Keratinocyte (primary cell): ENCODE data around the gene FTO. TPM values are rescaled to one million over a fixed set of nuclear protein-coding genes. Genes with fewer than 3 reads are reported as not detected.

Source experiments
- DNase-seq: peaks from one replicate; pipeline ENCODE4 v3.0.0-alpha.2; 2011; ENCODE audit warnings: low read depth, missing footprints, low spot score
- FAIRE-seq: peaks from 2 replicates; lab custom pipeline; 2011; peaks lifted over from hg19 to GRCh38; lab: Jason Lieb, UNC
- H2AFZ ChIP-seq: 2 replicates; pipeline ENCODE4 v1.6.0; 2012; ENCODE audit warnings: low read length, control low read depth, inconsistent platforms; ENCODE audit not compliant: control insufficient read depth
- H3K27ac ChIP-seq: 2 replicates; pipeline ENCODE4 v1.5.1; 2011; ENCODE audit warnings: low read length; ENCODE audit not compliant: control insufficient read depth, insufficient read depth
- H3K27me3 ChIP-seq: 3 replicates; pipeline ENCODE4 v1.6.0; 2011; ENCODE audit warnings: low read length; ENCODE audit not compliant: control insufficient read depth, insufficient read depth; ENCODE audit errors: extremely low read depth
- H3K36me3 ChIP-seq, 2 experiments: 2 replicates in 1 of 2; 3 replicates in 1 of 2; pipeline ENCODE4 v1.5.1; 2011; ENCODE audit warnings: low read length in 2 of 2, mild to moderate bottlenecking in 1 of 2; ENCODE audit not compliant: control insufficient read depth in 2 of 2, insufficient read depth in 2 of 2; ENCODE audit errors: extremely low read depth in 1 of 2
- H3K4me1 ChIP-seq: 3 replicates; pipeline ENCODE4 v1.5.1; 2011; ENCODE audit warnings: low read length; ENCODE audit not compliant: control insufficient read depth, insufficient read depth; ENCODE audit errors: extremely low read depth
- H3K4me2 ChIP-seq: 3 replicates; pipeline ENCODE4 v1.6.0; 2011; ENCODE audit warnings: low read depth, low read length; ENCODE audit not compliant: control insufficient read depth, insufficient read depth; ENCODE audit errors: extremely low read depth
- H3K4me3 ChIP-seq, 3 experiments: fragments of 200-600 bp in 1 of 3; sonication (generic) in 1 of 3; 2 replicates in 2 of 3; 3 replicates in 1 of 3; pipeline ENCODE4 v1.5.1; 2011 to 2016; ENCODE audit warnings: low read length in 3 of 3, mild to moderate bottlenecking in 3 of 3, control low read depth in 2 of 3, inconsistent platforms in 1 of 3, low read depth in 1 of 3, mixed read lengths in 1 of 3, mixed run types in 1 of 3, moderate library complexity in 1 of 3; ENCODE audit not compliant: control insufficient read depth in 2 of 3, insufficient read depth in 2 of 3; ENCODE audit errors: extremely low read depth in 1 of 3
- H3K79me2 ChIP-seq: 2 replicates; pipeline ENCODE4 v1.6.0; 2012; ENCODE audit warnings: low read length; ENCODE audit not compliant: control insufficient read depth, insufficient read depth
- H3K9ac ChIP-seq: 3 replicates; pipeline ENCODE4 v1.6.0; 2011; ENCODE audit warnings: low read length; ENCODE audit not compliant: control insufficient read depth, insufficient read depth; ENCODE audit errors: extremely low read depth
- H3K9me1 ChIP-seq: 3 replicates; pipeline ENCODE4 v1.6.0; 2011; ENCODE audit warnings: low read length; ENCODE audit not compliant: control insufficient read depth, insufficient read depth; ENCODE audit errors: extremely low read depth
- H3K9me3 ChIP-seq: 2 replicates; pipeline ENCODE4 v1.5.1; 2012; ENCODE audit warnings: low read depth, low read length; ENCODE audit not compliant: control insufficient read depth
- H4K20me1 ChIP-seq: 3 replicates; pipeline ENCODE4 v1.6.0; 2011; ENCODE audit warnings: low read length; ENCODE audit not compliant: control insufficient read depth, insufficient read depth; ENCODE audit errors: extremely low read depth
- CTCF ChIP-seq, 3 experiments: IDR thresholded peaks in 1 of 3; conservative IDR thresholded peaks in 1 of 3; optimal IDR thresholded peaks in 1 of 3; 2 replicates in 2 of 3; 3 replicates in 1 of 3; pipeline versions ENCODE3 to v1.5.1; 2011; ENCODE audit warnings: low read length in 3 of 3, mild to moderate bottlenecking in 3 of 3, moderate library complexity in 2 of 3, control low read depth in 1 of 3, inconsistent platforms in 1 of 3; ENCODE audit not compliant: insufficient read depth in 2 of 3; ENCODE audit errors: extremely low read depth in 1 of 3
- EZH2 ChIP-seq: IDR thresholded peaks from one replicate; pipeline ENCODE4 v1.6.1; 2012; ENCODE audit warnings: inconsistent platforms, mild to moderate bottlenecking, low read length, moderate library complexity
- dilution Hi-C: fragments of 300-500 bp; cut with MboI; formaldehyde crosslinking; loops from one replicate; pipeline ENCODE4 v1.7.0; 2020; ENCODE audit warnings: low sequenced_read_pairs; ENCODE audit not compliant: extremely low pct_ligation_motif_present
- polyA plus RNA-seq, 5 experiments: library from polyadenylated mRNA; depleted of rRNA in 3 of 5; stranded (reverse) in 3 of 5; stranded (forward) in 1 of 5; unstranded in 1 of 5; fragments of >200 nt; gene quantifications; 1 replicate in 1 of 5; 2 replicates in 3 of 5; 3 replicates in 1 of 5; pipeline versions ENCODE4 v1.2.1 to v1.2.3, GENCODE V29; 2011 to 2012; ENCODE audit warnings: missing spikeins in 2 of 5, low read depth in 1 of 5, low replicate concordance in 1 of 5

The FTO gene
- polyA plus RNA-seq, 1 donor (not counting 4 experiments of a cell fraction or from before 2014, with no cell fraction given), result 56.4 TPM

- Histone ChIP-seq H3K27me3 (no peaks in the 10 kb centered on the region), H3K9me3 (no peaks in the 10 kb centered on the region), H3K4me3 (no peak overlapping the region), H3K9me1 (no peaks in the 10 kb centered on the region), H3K36me3 (no peaks in the 10 kb centered on the region), H3K4me1 (peaks cover 6% of the 10 kb centered on the region), H3K27ac (no peak overlapping the region), H3K4me2 (no peak overlapping the region), H4K20me1 (no peaks in the 10 kb centered on the region), H2AFZ (no peak overlapping the region), H3K79me2 (no peaks in the 10 kb centered on the region), H3K9ac (no peak overlapping the region)
- DNase-seq (no peak), FAIRE-seq (no peak)
- dilution Hi-C loops, result no loop called here
- no peak for TF ChIP-seq EZH2
- TF ChIP-seq CTCF (optimal IDR thresholded peaks at IDR 0.05 in 1 of 3, IDR thresholded peaks at IDR 0.05 in 1 of 3, conservative IDR thresholded peaks at IDR 0.05 in 1 of 3; ENCODE audit: extremely low read depth in 1 of 3, insufficient read depth in 2 of 3, low read length in 3 of 3), result no peak
Measured at GRCh38 chr16:54197758-54198157, 493.8 kb downstream of the FTO start.

DNA sequence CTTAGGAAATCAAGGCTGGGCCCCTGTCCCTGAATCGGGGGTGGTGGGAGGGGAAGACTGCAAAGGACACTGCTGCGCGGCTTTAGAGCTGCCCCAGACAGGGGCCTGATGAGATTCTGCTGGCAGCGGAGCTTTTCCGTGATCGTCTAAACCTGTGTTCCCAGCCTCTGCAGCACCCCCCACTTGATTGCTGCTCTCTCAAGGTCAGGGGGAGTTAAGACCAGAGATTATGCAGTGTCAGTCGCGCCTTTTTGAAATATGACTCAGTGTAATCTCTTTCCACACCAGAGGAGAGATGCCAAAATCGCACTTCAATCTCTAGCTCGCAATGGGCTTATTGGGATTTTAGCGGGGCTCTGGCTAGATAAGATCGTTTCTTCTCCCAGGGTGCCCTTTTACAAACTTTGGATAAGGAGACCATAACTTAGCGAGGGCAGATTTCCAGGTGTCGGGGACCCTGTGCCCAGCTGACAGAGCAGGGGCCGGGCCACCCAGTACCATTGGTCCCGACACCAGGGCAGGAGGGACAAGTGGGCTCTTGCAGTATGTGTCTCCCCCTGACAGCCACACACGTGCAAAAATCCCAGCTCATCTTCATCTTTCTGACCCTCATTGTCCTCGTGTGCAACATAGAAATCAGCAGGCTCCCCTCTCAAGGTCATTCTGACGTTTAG lies 495.7 kb downstream of the FTO start:
- Histone ChIP-seq H3K4me1 (no peaks in the 10 kb centered on the region), H3K4me2 (no peak overlapping the region), H3K9me3 (no peaks in the 10 kb centered on the region), H3K79me2 (no peaks in the 10 kb centered on the region), H2AFZ (no peak overlapping the region), H3K27me3 (peaks cover 4% of the 10 kb centered on the region), H3K27ac (no peak overlapping the region), H3K36me3 (no peaks in the 10 kb centered on the region), H3K9ac (no peak overlapping the region), H3K4me3 (no peak overlapping the region), H3K9me1 (no peaks in the 10 kb centered on the region), H4K20me1 (no peaks in the 10 kb centered on the region)
- dilution Hi-C loops, result no loop called here
- no peak for DNase-seq
- TF ChIP-seq EZH2 (no peak), CTCF (optimal IDR thresholded peaks at IDR 0.05 in 1 of 3, IDR thresholded peaks at IDR 0.05 in 1 of 3, conservative IDR thresholded peaks at IDR 0.05 in 1 of 3; ENCODE audit: extremely low read depth in 1 of 3, insufficient read depth in 2 of 3, low read length in 3 of 3) (no peak)
- FAIRE-seq, result no peak
